ENCODE data around the gene BFSP1.

Gene BFSP1

GRCh38 chr20:17571153-17571527, 40.0 kb upstream of the BFSP1 start:
- Histone ChIP-seq H3K4me3 (peak overlapping the region; percentile 100), H3K27ac (peak overlapping the region; percentile 100)
- TF ChIP-seq CTCF (IDR thresholded peaks at IDR 0.05), result no peak
- no peak for DNase-seq (ENCODE audit: low spot score)

- no peak for TF ChIP-seq CTCF (IDR thresholded peaks at IDR 0.05)
- peak; percentile 86 for DNase-seq (ENCODE audit: low spot score)
- Histone ChIP-seq H3K27ac (peak overlapping the region; percentile 100), H3K4me3 (peak overlapping the region; percentile 100)
Observed at GRCh38 chr20:17570347-17571152, 39.4 kb upstream of the BFSP1 start.

GRCh38 chr20:17569616-17570346, 38.6 kb upstream of the BFSP1 start, which contains the start of gene DSTN:
Gene DSTN, plus strand, starts transcription at chr20:17570075. Its CDS starts 134 bp downstream, at chr20:17570209.
- H3K27ac ChIP-seq, result peak within 1 kb of the TSS; percentile 100
- peak; percentile 97 for DNase-seq (ENCODE audit: low spot score)
- no peak for TF ChIP-seq CTCF (IDR thresholded peaks at IDR 0.05)
- H3K4me3 ChIP-seq, result peak within 1 kb of the TSS; percentile 100

- Histone ChIP-seq H3K27ac (peak overlapping the region; percentile 100), H3K4me3 (peak overlapping the region; percentile 100)
- no peak for TF ChIP-seq CTCF (IDR thresholded peaks at IDR 0.05)
- peak; percentile 99 for DNase-seq (ENCODE audit: low spot score)
Observed at GRCh38 chr20:17568972-17569521, 37.9 kb upstream of the BFSP1 start.

GRCh38 chr20:17568045-17568788, 37.0 kb upstream of the BFSP1 start:
- DNase-seq (ENCODE audit: low spot score), result no peak
- no peak for TF ChIP-seq CTCF (IDR thresholded peaks at IDR 0.05)
- peak overlapping the region; percentile 100 for H3K27ac ChIP-seq
- peak overlapping the region; percentile 100 for H3K4me3 ChIP-seq

GRCh38 chr20:17566345-17566744, 35.2 kb upstream of the BFSP1 start:
- DNase-seq (ENCODE audit: low spot score), result no peak
- Histone ChIP-seq H3K4me3 (no peak overlapping the region), H3K27ac (peak overlapping the region; percentile 100)
- no peak for TF ChIP-seq CTCF (IDR thresholded peaks at IDR 0.05)
